DND-41 (cell line): ENCODE data around the gene RAPGEF2.
"Not testable (repeated sequence)": the region's sequence is repeated elsewhere in the genome, so short reads cannot be mapped to it uniquely, and the experiment has no call there.

Experiments
- EZH2 ChIP-seq: IDR thresholded peaks from 3 replicates; pipeline ENCODE4 v1.6.1; 2012; ENCODE audit warnings: borderline replicate concordance, low read depth, mild to moderate bottlenecking, moderate library complexity, low read length, inconsistent platforms; ENCODE audit not compliant: severe bottlenecking
- TF ChIP-seq, protein P1 (sequence below): IDR thresholded peaks from 2 replicates; pipeline ENCODE4 v1.5.1; 2012; ENCODE audit warnings: borderline replicate concordance, low read length, moderate library complexity, mild to moderate bottlenecking; ENCODE audit not compliant: poor library complexity, severe bottlenecking; ENCODE audit errors: extremely low read depth

- TF ChIP-seq, protein P1, sequence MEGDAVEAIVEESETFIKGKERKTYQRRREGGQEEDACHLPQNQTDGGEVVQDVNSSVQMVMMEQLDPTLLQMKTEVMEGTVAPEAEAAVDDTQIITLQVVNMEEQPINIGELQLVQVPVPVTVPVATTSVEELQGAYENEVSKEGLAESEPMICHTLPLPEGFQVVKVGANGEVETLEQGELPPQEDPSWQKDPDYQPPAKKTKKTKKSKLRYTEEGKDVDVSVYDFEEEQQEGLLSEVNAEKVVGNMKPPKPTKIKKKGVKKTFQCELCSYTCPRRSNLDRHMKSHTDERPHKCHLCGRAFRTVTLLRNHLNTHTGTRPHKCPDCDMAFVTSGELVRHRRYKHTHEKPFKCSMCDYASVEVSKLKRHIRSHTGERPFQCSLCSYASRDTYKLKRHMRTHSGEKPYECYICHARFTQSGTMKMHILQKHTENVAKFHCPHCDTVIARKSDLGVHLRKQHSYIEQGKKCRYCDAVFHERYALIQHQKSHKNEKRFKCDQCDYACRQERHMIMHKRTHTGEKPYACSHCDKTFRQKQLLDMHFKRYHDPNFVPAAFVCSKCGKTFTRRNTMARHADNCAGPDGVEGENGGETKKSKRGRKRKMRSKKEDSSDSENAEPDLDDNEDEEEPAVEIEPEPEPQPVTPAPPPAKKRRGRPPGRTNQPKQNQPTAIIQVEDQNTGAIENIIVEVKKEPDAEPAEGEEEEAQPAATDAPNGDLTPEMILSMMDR = not testable (repeated sequence)
- TF ChIP-seq EZH2 = not testable (repeated sequence)
Observed at GRCh38 chr4:159077018-159077417, 25.9 kb upstream of the RAPGEF2 start.
